Peyer's patch (tissue), 4 donors: ENCODE results near the gene COMMD1. TPM values are rescaled to one million over a fixed set of nuclear protein-coding genes. Genes with fewer than 3 reads are reported as not detected.
A peak's percentile ranks its signal among the peaks of the same experiment; 100 is the strongest.
"Not testable (repeated sequence)": the region's sequence is repeated elsewhere in the genome, so short reads cannot be mapped to it uniquely, and the experiment has no call there.

Experiments used
- DNase-seq, 3 donors: peaks; one replicate each; pipeline ENCODE4 v3.0.0-alpha.2; 2017 to 2019
- H3K27ac ChIP-seq, 4 donors: fragments of 200-600 bp; sonication (generic); one replicate each; pipeline ENCODE4 v1.5.1; 2016 to 2019
- H3K27me3 ChIP-seq, 2 donors: fragments of 200-600 bp; sonication (generic); one replicate each; pipeline ENCODE4 v1.5.1; 2019
- H3K36me3 ChIP-seq, 3 donors: fragments of 200-600 bp; sonication (generic); one replicate each; pipeline ENCODE4 v1.5.1; 2016 to 2019
- H3K4me1 ChIP-seq, 4 donors: fragments of 200-600 bp; sonication (generic); one replicate each; pipeline ENCODE4 v1.5.1; 2016 to 2019
- H3K4me3 ChIP-seq, 4 donors: fragments of 200-600 bp; sonication (generic); 1 replicate in 3 of 4; 2 replicates in 1 of 4; pipeline ENCODE4 v1.5.1; 2016 to 2019; ENCODE audit warnings: mild to moderate bottlenecking in 1 of 4
- H3K9me3 ChIP-seq, 4 donors: fragments of 200-600 bp; sonication (generic); one replicate each; pipeline ENCODE4 v1.5.1; 2016 to 2019; ENCODE audit warnings: mild to moderate bottlenecking in 1 of 4
- CTCF ChIP-seq, 6 experiments: fragments of 450-650 bp in 4 of 6; fragments of 200-600 bp in 2 of 6; sonication (generic) in 1 of 6; IDR thresholded peaks; one replicate each; pipeline ENCODE4 v1.5.1; 2017 to 2019; ENCODE audit warnings: antibody characterized with exemption in 6 of 6, mild to moderate bottlenecking in 3 of 6, moderate library complexity in 1 of 6
- POLR2A ChIP-seq, 2 donors: fragments of 450-650 bp; IDR thresholded peaks; one replicate each; pipeline ENCODE4 v1.5.1; 2017; ENCODE audit warnings: antibody characterized with exemption in 2 of 2, mild to moderate bottlenecking in 2 of 2, moderate library complexity in 2 of 2
- total RNA-seq, 4 donors: library from RNA; depleted of rRNA; stranded (reverse); fragments of >200 nt; gene quantifications; one replicate each; pipeline ENCODE4 v1.1.0, GENCODE V29; 2016

COMMD1 gene
- total RNA-seq = 10 to 100 TPM; 32.9 to 52.8 (median 35.2) TPM

GRCh38 chr2:61905372-61906185, at the start of gene COMMD1:
Gene COMMD1, plus strand, starts transcription at chr2:61905674. Its CDS starts 5 bp downstream, at chr2:61905679.
- Histone ChIP-seq H3K4me1 (peaks cover 0 to 6% (median 0%) of the 10 kb centered on the region in 4 donors), H3K36me3 (no peaks in the 10 kb centered on the region), H3K27me3 (no peaks in the 10 kb centered on the region), H3K4me3 (peak within 1 kb of the TSS; percentile 66 to 93 (median 72)), H3K9me3 (no peaks in the 10 kb centered on the region), H3K27ac (peak within 1 kb of the TSS; percentile 41 to 67 (median 56))
- TF ChIP-seq POLR2A (IDR thresholded peaks at IDR 0.05) (peak in 1 of 2 donors; percentile 53), CTCF (IDR thresholded peaks at IDR 0.05) (no peak)
- peak; percentile 84 to 93 (median 86) for DNase-seq

GRCh38 chr2:61857224-61857623, 48.2 kb upstream of the COMMD1 start:
- H3K4me3 ChIP-seq = no peak overlapping the region
- no peak overlapping the region for H3K27ac ChIP-seq
- no peaks in the 10 kb centered on the region for H3K36me3 ChIP-seq
- no peaks in the 10 kb centered on the region for H3K27me3 ChIP-seq
- DNase-seq = no peak
- no peaks in the 10 kb centered on the region for H3K9me3 ChIP-seq
- peaks cover 0 to 9% (median 2%) of the 10 kb centered on the region in 4 donors for H3K4me1 ChIP-seq
- no peak for TF ChIP-seq POLR2A (IDR thresholded peaks at IDR 0.05)
- no peak for TF ChIP-seq CTCF (IDR thresholded peaks at IDR 0.05)

- H3K27me3 ChIP-seq = no peaks in the 10 kb centered on the region
- H3K36me3 ChIP-seq = peaks cover 0 to 15% (median 0%) of the 10 kb centered on the region in 3 donors
- TF ChIP-seq POLR2A (IDR thresholded peaks at IDR 0.05) (no peak), CTCF (IDR thresholded peaks at IDR 0.05) (no peak)
- H3K9me3 ChIP-seq = no peaks in the 10 kb centered on the region
- H3K27ac ChIP-seq = no peak overlapping the region
- no peaks in the 10 kb centered on the region for H3K4me1 ChIP-seq
- no peak overlapping the region for H3K4me3 ChIP-seq
- no peak for DNase-seq
These were observed 43.4 kb upstream of the COMMD1 start for GRCh38 chr2:61862085-61862484.

- peaks cover 0 to 60% (median 0%) of the 10 kb centered on the region in 3 donors for H3K36me3 ChIP-seq
- H3K4me3 ChIP-seq, H3K4me1 ChIP-seq, DNase-seq, H3K9me3 ChIP-seq, H3K27ac ChIP-seq, H3K27me3 ChIP-seq: not testable (repeated sequence)
These were observed 38.9 kb upstream of the COMMD1 start for GRCh38 chr2:61866482-61867089.

- Histone ChIP-seq H3K9me3 (no peaks in the 10 kb centered on the region), H3K27me3 (no peaks in the 10 kb centered on the region), H3K36me3 (peaks cover 0 to 98% (median 0%) of the 10 kb centered on the region in 3 donors), H3K4me3 (no peak overlapping the region), H3K4me1 (no peaks in the 10 kb centered on the region), H3K27ac (no peak overlapping the region)
- no peak for TF ChIP-seq CTCF (IDR thresholded peaks at IDR 0.05)
- no peak for TF ChIP-seq POLR2A (IDR thresholded peaks at IDR 0.05)
- DNase-seq = no peak
These were observed 29.1 kb upstream of the COMMD1 start for GRCh38 chr2:61876400-61876799.
